Measurements from ENCODE around the gene JAG1.

JAG1 gene

GRCh38 chr20:10699941-10700340, 26.1 kb upstream of the JAG1 start:
- DNase-seq (ENCODE audit: low spot score): no peak
- FAIRE-seq: no peak

- no peak for DNase-seq (ENCODE audit: low spot score)
These were observed 25.7 kb upstream of the JAG1 start for GRCh38 chr20:10699489-10699888.

GRCh38 chr20:10696650-10697049, 22.9 kb upstream of the JAG1 start:
- FAIRE-seq (no peak), DNase-seq (ENCODE audit: low spot score) (no peak)

More at GRCh38 chr20:10699489-10699888, 25.7 kb upstream of the JAG1 start:
- no peak for FAIRE-seq

- FAIRE-seq (no peak), DNase-seq (ENCODE audit: low spot score) (no peak)
These were observed 15.6 kb upstream of the JAG1 start for GRCh38 chr20:10689385-10689784.

- no peak for FAIRE-seq
- DNase-seq (ENCODE audit: low spot score): no peak
These were observed 14.1 kb upstream of the JAG1 start for GRCh38 chr20:10687895-10688294.

GRCh38 chr20:10686356-10687133, 12.7 kb upstream of the JAG1 start:
- no peak for FAIRE-seq
- DNase-seq (ENCODE audit: low spot score): no peak

- FAIRE-seq (no peak), DNase-seq (ENCODE audit: low spot score) (no peak)
These were observed 9.7 kb upstream of the JAG1 start for GRCh38 chr20:10683537-10683936.

- FAIRE-seq: no peak
- no peak for DNase-seq (ENCODE audit: low spot score)
These were observed 9.1 kb upstream of the JAG1 start for GRCh38 chr20:10682939-10683338.

- no peak for FAIRE-seq
- DNase-seq (ENCODE audit: low spot score): no peak
These were observed 7.7 kb upstream of the JAG1 start for GRCh38 chr20:10681494-10681893.

GRCh38 chr20:10680571-10680970, 6.8 kb upstream of the JAG1 start:
- DNase-seq (ENCODE audit: low spot score): no peak
- FAIRE-seq: no peak

GRCh38 chr20:10679269-10679668, 5.5 kb upstream of the JAG1 start:
- DNase-seq (ENCODE audit: low spot score) (no peak), FAIRE-seq (peak; percentile 65)

GRCh38 chr20:10676518-10676917, 2.7 kb upstream of the JAG1 start:
- FAIRE-seq (no peak), DNase-seq (ENCODE audit: low spot score) (no peak)

- DNase-seq (ENCODE audit: low spot score): no peak
- no peak for FAIRE-seq
These were observed 1.6 kb upstream of the JAG1 start for GRCh38 chr20:10675450-10675848.

GRCh38 chr20:10674684-10675449, 1.1 kb upstream of the JAG1 start:
- DNase-seq (ENCODE audit: low spot score) (peak; percentile 60), FAIRE-seq (no peak)

GRCh38 chr20:10673176-10673841, 490 bp downstream of the JAG1 start:
- no peak for FAIRE-seq
- no peak for DNase-seq (ENCODE audit: low spot score)

- FAIRE-seq (no peak), DNase-seq (ENCODE audit: low spot score) (peak; percentile 67)
These were observed 1.1 kb downstream of the JAG1 start for GRCh38 chr20:10672624-10673127.

- DNase-seq (ENCODE audit: low spot score) (no peak), FAIRE-seq (no peak)
These were observed 1.7 kb downstream of the JAG1 start for GRCh38 chr20:10671919-10672623.

GRCh38 chr20:10671221-10671918, 2.4 kb downstream of the JAG1 start:
- FAIRE-seq: peak; percentile 38
- DNase-seq (ENCODE audit: low spot score): peak; percentile 85

- peak; percentile 77 for FAIRE-seq
These were observed 3.1 kb downstream of the JAG1 start for GRCh38 chr20:10670501-10671220.

GRCh38 chr20:10669843-10670446, 3.9 kb downstream of the JAG1 start:
- DNase-seq (ENCODE audit: low spot score) (no peak), FAIRE-seq (no peak)

More at GRCh38 chr20:10670501-10671220, 3.1 kb downstream of the JAG1 start:
- peak; percentile 64 for DNase-seq (ENCODE audit: low spot score)

Data from RCC 7860 (cell line).